ENCODE measurements around the gene PTPRN2. TPM values are rescaled to one million over a fixed set of nuclear protein-coding genes. Genes with fewer than 3 reads are reported as not detected.

PTPRN2 gene
- total and polyA plus RNA-seq, 9 of the 15 experiments (the other 6 are each of a cell fraction or from before 2014, with no cell fraction given): not detected

GRCh38 chr7:158274404-158274811, 313.2 kb downstream of the PTPRN2 start:
- ATAC-seq (no peak), DNase-seq (ENCODE audit: extremely low read depth in 1 of 4, low spot score in 3 of 4) (no peak), FAIRE-seq (no peak)
- 4% methylated on average over 18 of the region's 21 CpGs for WGBS (ENCODE audit: insufficient coverage, low coverage, missing lambda C conversion rate)
- TF ChIP-seq ZNF655 (CRISPR knock-in tag; IDR thresholded peaks at IDR 0.05) (no peak), ZNF146 (CRISPR knock-in tag; IDR thresholded peaks at IDR 0.05; ENCODE audit: unreplicated experiment) (no peak), RBM15 (IDR thresholded peaks at IDR 0.05; ENCODE audit: insufficient read depth, low read length) (no peak), ZNF24 (IDR thresholded peaks at IDR 0.05) (no peak), PTTG1 (tag; IDR thresholded peaks at IDR 0.05; ENCODE audit: low read depth) (no peak), NR2C1 (IDR thresholded peaks at IDR 0.05) (no peak), NR2C1 (tag; IDR thresholded peaks at IDR 0.05) (no peak), ZNF133 (CRISPR knock-in tag; IDR thresholded peaks at IDR 0.05) (no peak), ZBTB12 (CRISPR knock-in tag; IDR thresholded peaks at IDR 0.05) (no peak), ZKSCAN3 (CRISPR knock-in tag; IDR thresholded peaks at IDR 0.05) (no peak), SOX6 (IDR thresholded peaks at IDR 0.05) (no peak), RUNX1 (IDR thresholded peaks at IDR 0.05; ENCODE audit: low read depth) (no peak), POLR2H (tag; IDR thresholded peaks at IDR 0.05; ENCODE audit: low read depth) (no peak), ILK (tag; IDR thresholded peaks at IDR 0.05; ENCODE audit: borderline replicate concordance, low read depth) (no peak), ZBTB33 (CRISPR knock-in tag; IDR thresholded peaks at IDR 0.05) (no peak), TAL1 (IDR thresholded peaks at IDR 0.05) (no peak), HDAC3 (IDR thresholded peaks at IDR 0.05; ENCODE audit: borderline replicate concordance, partially characterized antibody) (no peak)
- TF ChIP-seq, protein P1, sequence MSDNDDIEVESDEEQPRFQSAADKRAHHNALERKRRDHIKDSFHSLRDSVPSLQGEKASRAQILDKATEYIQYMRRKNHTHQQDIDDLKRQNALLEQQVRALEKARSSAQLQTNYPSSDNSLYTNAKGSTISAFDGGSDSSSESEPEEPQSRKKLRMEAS (CRISPR knock-in tag; IDR thresholded peaks at IDR 0.05): no peak
- Histone ChIP-seq H3K27ac (ENCODE audit: extremely low read depth, low read depth, low read length) (no peak overlapping the region), H3K79me2 (ENCODE audit: control insufficient read depth, insufficient read depth, low read length) (no peaks in the 10 kb centered on the region), H3K9me1 (ENCODE audit: control insufficient read depth, insufficient read depth, low read length) (no peaks in the 10 kb centered on the region), H3K9ac (ENCODE audit: insufficient read depth in 1 of 2, low read depth in 2 of 2, low read length in 2 of 2) (no peak overlapping the region), H3K27me3 (ENCODE audit: control insufficient read depth in 2 of 2, insufficient read depth in 2 of 2, low read length in 2 of 2) (peaks cover 54 to 78% of the 10 kb centered on the region in 2 experiments), H3K36me3 (ENCODE audit: control insufficient read depth, insufficient read depth, low read length) (no peaks in the 10 kb centered on the region), H2AFZ (ENCODE audit: low read depth, low read length) (no peak overlapping the region), H3K9me3 (replicated peaks; ENCODE audit: control insufficient read depth, insufficient read depth, low read depth, low read length) (no peaks in the 10 kb centered on the region), H3K4me2 (ENCODE audit: insufficient read depth, low read length) (no peak overlapping the region), H4K20me1 (replicated peaks; ENCODE audit: control insufficient read depth, insufficient read depth, low read length) (0 out of 2 replicates have a peak, but pooled peaks cover 6% of the 10 kb centered on the region), H3K4me3 (no peak overlapping the region), H3K4me1 (replicated peaks in 1 of 2; ENCODE audit: control insufficient read depth in 2 of 2, insufficient read depth in 2 of 2, low read length in 2 of 2) (peaks cover 0 to 10% of the 10 kb centered on the region in 2 experiments; a peak in 2 of 5 replicates)
- CTCF ChIA-PET (ENCODE audit: low intra/inter-chr PET ratio): no interaction called here
- intact Hi-C loops (cut with micrococcal nuclease) (no loop called here), in situ Hi-C loops (cut with MboI) (no loop called here)
- BruUV-seq (replicated peaks): no TSS peak
- POLR2A ChIA-PET: no interaction called here
